Urinary bladder (tissue), 4 donors: ENCODE measurements around the gene SRR. TPM values are rescaled to one million over a fixed set of nuclear protein-coding genes. Genes with fewer than 3 reads are reported as not detected.
A peak's percentile ranks its signal among the peaks of the same experiment; 100 is the strongest.
"Not testable (repeated sequence)": the region's sequence is repeated elsewhere in the genome, so short reads cannot be mapped to it uniquely, and the experiment has no call there.

Experiments
- DNase-seq: peaks from one replicate; pipeline ENCODE4 v3.0.0-alpha.2; 2015; ENCODE audit errors: extremely low spot score
- H3K27ac ChIP-seq: one replicate; pipeline ENCODE4 v1.5.1; 2013; ENCODE audit warnings: low read depth, mild to moderate bottlenecking, moderate library complexity
- H3K36me3 ChIP-seq: one replicate; pipeline ENCODE4 v1.6.1; 2013; ENCODE audit warnings: mild to moderate bottlenecking, moderate library complexity; ENCODE audit not compliant: insufficient read depth
- H3K4me1 ChIP-seq: one replicate; pipeline ENCODE4 v1.6.1; 2013; ENCODE audit warnings: mild to moderate bottlenecking, moderate library complexity; ENCODE audit not compliant: insufficient read depth
- H3K4me3 ChIP-seq: one replicate; pipeline ENCODE4 v1.5.1; 2013; ENCODE audit warnings: low read depth, low read length
- WGBS: extraction: QIAGEN DNeasy Blood & Tissue Kit; methylation state at CpG from one replicate; pipeline ENCODE4 v1.1.7; 2013; 5-methylcytosine and 5-hydroxymethylcytosine counted together
- polyA plus RNA-seq: library from polyadenylated mRNA; stranded (reverse); fragments of 200-250 nt; gene quantifications from one replicate; pipeline ENCODE4 v1.2.3, GENCODE V29; 2013
- total RNA-seq: library from RNA; depleted of rRNA; stranded (reverse); fragments of >200 nt; gene quantifications from one replicate; pipeline ENCODE4 v1.2.3, GENCODE V29; 2014
- donor health status: healthy with polysubstance abuse.
- donor health status: healthy.

The SRR gene, protein sequence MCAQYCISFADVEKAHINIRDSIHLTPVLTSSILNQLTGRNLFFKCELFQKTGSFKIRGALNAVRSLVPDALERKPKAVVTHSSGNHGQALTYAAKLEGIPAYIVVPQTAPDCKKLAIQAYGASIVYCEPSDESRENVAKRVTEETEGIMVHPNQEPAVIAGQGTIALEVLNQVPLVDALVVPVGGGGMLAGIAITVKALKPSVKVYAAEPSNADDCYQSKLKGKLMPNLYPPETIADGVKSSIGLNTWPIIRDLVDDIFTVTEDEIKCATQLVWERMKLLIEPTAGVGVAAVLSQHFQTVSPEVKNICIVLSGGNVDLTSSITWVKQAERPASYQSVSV
- 20.4 TPM for total RNA-seq
- 13.7 TPM for polyA plus RNA-seq

DNA sequence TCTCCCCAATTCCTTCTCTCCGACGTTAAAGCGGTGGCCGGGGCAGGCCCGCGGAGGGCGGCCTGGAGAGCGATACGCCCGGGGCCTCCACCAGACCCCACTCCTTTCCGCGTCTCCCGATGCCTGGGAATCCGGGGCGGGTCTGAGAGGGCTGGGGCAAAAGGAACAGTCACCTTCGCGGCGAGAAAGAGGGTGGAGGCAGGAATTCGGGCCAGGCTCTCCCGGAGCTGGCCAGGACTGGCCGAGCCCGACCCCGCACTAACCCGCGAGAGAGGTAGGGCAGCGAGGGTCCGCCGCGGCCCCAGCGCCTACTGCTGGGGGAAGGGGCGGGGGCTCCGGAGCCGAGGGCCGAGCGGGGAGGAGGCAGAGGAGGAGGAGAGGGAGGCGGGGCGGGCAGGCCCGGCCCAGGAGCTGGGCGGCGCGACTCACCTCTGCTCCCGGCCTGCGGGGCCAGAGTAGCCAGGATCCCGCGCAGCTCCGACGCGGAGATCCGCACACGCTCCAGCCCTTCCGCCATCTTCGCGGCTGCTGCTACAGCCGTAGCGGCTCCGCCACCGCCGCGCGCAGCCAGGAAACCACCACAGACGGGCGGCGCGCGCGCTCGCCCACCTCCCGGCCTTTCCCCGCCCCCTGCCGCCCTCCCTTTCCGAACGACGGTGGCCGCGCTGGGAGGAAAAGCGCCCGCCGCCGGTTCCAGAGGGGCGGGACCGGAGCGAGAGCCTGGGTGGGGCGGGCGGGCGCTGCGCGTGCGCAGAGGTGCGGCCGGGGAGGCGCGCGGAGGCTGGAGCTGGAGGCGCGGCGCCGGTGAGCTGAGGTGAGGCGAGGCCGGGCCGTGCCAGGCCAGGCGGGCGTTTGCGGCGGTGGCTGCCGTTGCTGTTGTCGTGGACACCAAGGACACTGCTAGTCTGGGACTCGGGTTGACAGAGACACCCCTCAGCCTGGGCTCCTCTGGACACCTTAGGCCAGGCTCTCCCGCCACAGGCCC, at the start of gene SRR, which contains the start of gene SMG6:
TSS of gene SRR (plus strand) at position 747 of the 985 bp plus-strand sequence. CDS start 11,611 bp downstream, outside the sequence.
TSS of gene SMG6 (minus strand) at position 582 of the 985 bp plus-strand sequence. CDS start at position 517, 65 bp downstream.
- peak within 1 kb of the TSS; percentile 82 for H3K27ac ChIP-seq
- H3K36me3 ChIP-seq = no peaks in the 10 kb centered on the region
- H3K4me3 ChIP-seq = peak within 1 kb of the TSS; percentile 89
- H3K4me1 ChIP-seq = no peaks in the 10 kb centered on the region
- under 1% methylated on average over 108 of the region's 108 CpGs for WGBS
- peak; percentile 57 for DNase-seq

- 92% methylated on average over 8 of the region's 8 CpGs for WGBS
- H3K4me1 ChIP-seq, H3K27ac ChIP-seq, H3K36me3 ChIP-seq, H3K4me3 ChIP-seq, DNase-seq: not testable (repeated sequence)
Measured at GRCh38 chr17:2258830-2259229, 44.9 kb upstream of the SRR start.

- no peak overlapping the region for H3K4me3 ChIP-seq
- no peak overlapping the region for H3K27ac ChIP-seq
- no peaks in the 10 kb centered on the region for H3K4me1 ChIP-seq
- WGBS = 69% methylated on average over 8 of the region's 8 CpGs
- no peaks in the 10 kb centered on the region for H3K36me3 ChIP-seq
- DNase-seq = no peak
Measured at GRCh38 chr17:2259769-2260536, 43.8 kb upstream of the SRR start.

GRCh38 chr17:2262135-2262587, 41.6 kb upstream of the SRR start:
- 72% methylated on average over 2 of the region's 2 CpGs for WGBS
- Histone ChIP-seq H3K4me1 (no peaks in the 10 kb centered on the region), H3K36me3 (no peaks in the 10 kb centered on the region), H3K4me3 (no peak overlapping the region), H3K27ac (peak overlapping the region; percentile 19)
- DNase-seq = no peak

GRCh38 chr17:2263183-2264066, 40.3 kb upstream of the SRR start:
- WGBS = 42% methylated on average over 8 of the region's 8 CpGs
- DNase-seq = no peak
- Histone ChIP-seq H3K4me1 (no peaks in the 10 kb centered on the region), H3K27ac (peak overlapping the region; percentile 18), H3K36me3 (no peaks in the 10 kb centered on the region), H3K4me3 (no peak overlapping the region)

DNA sequence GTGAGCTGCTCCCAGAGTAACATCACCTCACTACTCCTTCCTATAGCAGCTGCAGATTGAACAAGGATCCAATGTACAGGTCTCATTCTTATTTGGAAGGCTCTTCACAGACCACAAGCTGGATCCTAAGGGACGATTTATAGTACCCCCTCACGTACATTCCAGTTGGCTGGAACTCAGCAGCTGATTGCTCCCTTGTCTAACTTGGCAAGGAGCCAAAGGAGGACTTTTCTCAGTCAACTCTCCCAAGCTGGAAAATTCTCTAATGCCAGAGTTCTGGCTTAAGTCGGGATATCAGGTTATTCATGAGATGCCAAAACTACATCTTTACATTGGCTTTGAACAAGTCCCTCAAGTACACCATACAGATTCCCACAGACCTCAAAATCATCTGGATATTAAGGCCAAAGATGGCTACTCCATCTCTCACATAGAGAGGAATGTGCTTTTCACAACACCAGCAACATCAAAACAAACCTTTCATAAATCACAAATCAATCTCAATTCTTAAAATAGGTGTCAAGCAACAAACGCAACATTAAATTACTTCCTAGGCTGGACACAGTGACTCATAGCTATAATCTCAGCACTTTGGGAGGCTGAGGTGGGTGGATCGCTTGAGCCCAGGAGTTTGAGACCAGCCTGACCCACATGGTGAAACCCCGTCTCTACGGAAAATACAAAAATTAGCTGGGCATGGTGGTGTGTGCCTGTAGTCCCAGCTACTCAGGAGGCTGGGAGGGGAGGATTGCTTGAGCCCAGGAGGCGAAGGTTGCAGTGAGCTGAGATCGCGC, 39.5 kb upstream of the SRR start:
- Histone ChIP-seq H3K27ac (peak overlapping the region; percentile 16), H3K36me3 (no peaks in the 10 kb centered on the region), H3K4me3 (no peak overlapping the region), H3K4me1 (no peaks in the 10 kb centered on the region)
- DNase-seq = no peak
- 62% methylated on average over 10 of the region's 10 CpGs for WGBS

- DNase-seq, H3K36me3 ChIP-seq, H3K27ac ChIP-seq, H3K4me3 ChIP-seq, H3K4me1 ChIP-seq: not testable (repeated sequence)
- WGBS = 95% methylated on average over 10 of the region's 10 CpGs
Measured at GRCh38 chr17:2265166-2265565, 38.6 kb upstream of the SRR start.

GRCh38 chr17:2266045-2266864, 37.5 kb upstream of the SRR start:
- Histone ChIP-seq H3K4me3 (no peak overlapping the region), H3K4me1 (no peaks in the 10 kb centered on the region), H3K36me3 (no peaks in the 10 kb centered on the region), H3K27ac (peak overlapping the region; percentile 42)
- no peak for DNase-seq
- whole genome bisulfite sequencing = 82% methylated on average over 13 of the region's 13 CpGs

DNA sequence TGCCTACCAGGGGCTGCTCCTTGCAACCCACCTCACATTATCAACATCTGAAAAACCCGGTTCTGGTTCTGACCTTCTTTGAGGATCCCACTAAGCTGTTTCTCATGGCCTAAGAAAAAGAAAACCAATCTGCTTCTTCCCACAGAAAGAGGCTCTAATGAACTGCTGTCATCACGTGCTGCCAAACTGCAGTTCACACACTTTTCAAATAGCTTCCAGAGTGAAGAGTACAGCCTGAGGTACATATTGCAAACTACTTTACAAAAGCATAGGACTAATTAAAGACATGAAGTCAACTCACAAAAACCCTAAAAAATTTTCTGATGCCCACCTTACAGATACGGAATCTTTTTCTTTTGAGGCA, 36.9 kb upstream of the SRR start:
- 78% methylated on average over 3 of the region's 3 CpGs for WGBS
- no peak for DNase-seq
- Histone ChIP-seq H3K36me3 (no peaks in the 10 kb centered on the region), H3K27ac (peak overlapping the region; percentile 42), H3K4me1 (no peaks in the 10 kb centered on the region), H3K4me3 (no peak overlapping the region)

DNA sequence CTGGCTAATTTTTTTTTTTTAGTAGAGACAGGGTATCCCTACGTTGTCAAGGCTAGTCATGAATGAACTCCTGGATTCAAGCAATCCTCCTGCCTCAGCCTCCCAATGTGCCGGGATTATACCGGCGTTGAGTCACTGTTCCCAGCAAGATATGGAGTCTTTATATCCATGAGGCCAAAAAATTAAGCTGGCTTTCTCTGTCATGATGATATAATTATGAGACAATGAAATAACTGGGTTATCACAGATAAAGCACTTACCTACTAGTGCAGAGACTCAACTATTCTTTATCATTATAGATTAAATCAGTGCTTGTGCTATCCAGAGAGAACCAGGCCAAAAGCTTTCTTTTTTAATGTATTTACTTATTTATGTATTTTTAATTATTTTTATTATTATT, 36.4 kb upstream of the SRR start:
- no peaks in the 10 kb centered on the region for H3K4me1 ChIP-seq

GRCh38 chr17:2271985-2272702, 31.6 kb upstream of the SRR start:
- 94% methylated on average over 3 of the region's 3 CpGs for WGBS
- DNase-seq = no peak
- H3K27ac ChIP-seq = no peak overlapping the region
- no peaks in the 10 kb centered on the region for H3K36me3 ChIP-seq
- no peaks in the 10 kb centered on the region for H3K4me1 ChIP-seq
- H3K4me3 ChIP-seq = no peak overlapping the region

More for the DNA sequence above, 36.4 kb upstream of the SRR start:
- WGBS = 87% methylated on average over 4 of the region's 4 CpGs
- no peak overlapping the region for H3K27ac ChIP-seq
- no peak for DNase-seq
- H3K36me3 ChIP-seq = no peaks in the 10 kb centered on the region
- H3K4me3 ChIP-seq = no peak overlapping the region
